ENCODE data around the gene ZNF26. TPM values are rescaled to one million over a fixed set of nuclear protein-coding genes. Genes with fewer than 3 reads are reported as not detected.

Gene ZNF26
- total and polyA plus RNA-seq, 10 of the 15 experiments (the other 5 are each of a cell fraction or from before 2014, with no cell fraction given) = 1.00 to 17.1 (median 10.5) TPM

- no peaks in the 10 kb centered on the region for H3K27me3 ChIP-seq (replicated peaks in 1 of 2; ENCODE audit: control insufficient read depth in 2 of 2, insufficient read depth in 2 of 2, low read length in 1 of 2)
- no peak for ATAC-seq
- CTCF ChIA-PET = no interaction called here
- RAD21 ChIA-PET (ENCODE audit: unreplicated experiment) = no interaction called here
- no peak for DNase-seq (ENCODE audit: low read depth, low spot score)
- BruUV-seq (replicated peaks) = no TSS peak
- POLR2A ChIA-PET = no interaction called here
- H3K36me3 ChIP-seq (ENCODE audit: control insufficient read depth in 2 of 2, insufficient read depth in 2 of 2, low read length in 1 of 2) = no peaks in the 10 kb centered on the region
- no peak overlapping the region for H3K4me2 ChIP-seq (ENCODE audit: control insufficient read depth, insufficient read depth)
- no peaks in the 10 kb centered on the region for H3K79me2 ChIP-seq (ENCODE audit: control insufficient read depth, insufficient read depth, low read length)
- WGBS (ENCODE audit: insufficient coverage, insufficient replicate concordance, low lambda C conversion rate, missing lambda C conversion rate) = 0% methylated on average over 1 of the region's 1 CpG
- no peak overlapping the region for H3K27ac ChIP-seq (ENCODE audit: control insufficient read depth, insufficient read depth)
- FAIRE-seq = no peak
- in situ Hi-C loops (cut with MboI) (no loop called here), intact Hi-C loops (cut with micrococcal nuclease; ENCODE audit: unreplicated experiment) (no loop called here)
- peaks cover 4% of the 10 kb centered on the region; the same call in 2 of the 3 replicates for H3K9me3 ChIP-seq (replicated peaks; ENCODE audit: control insufficient read depth, insufficient read depth, low read length)
- no peak overlapping the region for H2AFZ ChIP-seq (ENCODE audit: control insufficient read depth, low read depth, low read length)
- H3K4me3 ChIP-seq = no peak overlapping the region
- H4K20me1 ChIP-seq (ENCODE audit: control insufficient read depth, insufficient read depth) = no peaks in the 10 kb centered on the region
- TF ChIP-seq CEBPZ (IDR thresholded peaks at IDR 0.05; ENCODE audit: low read depth, low read length) = no peak
- no peak for TF ChIP-seq RCOR1 (conservative IDR thresholded peaks at IDR 0.05; ENCODE audit: low read depth, low read length)
- no peak for TF ChIP-seq TCF7 (IDR thresholded peaks at IDR 0.05; ENCODE audit: borderline replicate concordance)
- TF ChIP-seq GATAD2B (conservative IDR thresholded peaks at IDR 0.05; ENCODE audit: low read depth) = no peak
- TF ChIP-seq SUZ12 (IDR thresholded peaks at IDR 0.05; ENCODE audit: unreplicated experiment) = no peak
- TF ChIP-seq ZNF217 (IDR thresholded peaks at IDR 0.05) = no peak
- SMC1A ChIA-PET (ENCODE audit: uncharacterized antibody, unreplicated experiment) = no interaction called here
- no peak overlapping the region for H3K9ac ChIP-seq (ENCODE audit: control insufficient read depth, insufficient read depth, low read length)
- H3K4me1 ChIP-seq (ENCODE audit: control insufficient read depth, insufficient read depth, low read length) = no peaks in the 10 kb centered on the region
Measured at GRCh38 chr12:132972374-132972773, 13.8 kb upstream of the ZNF26 start.
